ENCODE measurements around the gene PIAS1. TPM values are rescaled to one million over a fixed set of nuclear protein-coding genes. Genes with fewer than 3 reads are reported as not detected.

Gene PIAS1
- total and polyA plus RNA-seq, 9 of the 15 experiments (the other 6 are each of a cell fraction or from before 2014, with no cell fraction given): 18.0 to 59.1 (median 28.5) TPM

DNA sequence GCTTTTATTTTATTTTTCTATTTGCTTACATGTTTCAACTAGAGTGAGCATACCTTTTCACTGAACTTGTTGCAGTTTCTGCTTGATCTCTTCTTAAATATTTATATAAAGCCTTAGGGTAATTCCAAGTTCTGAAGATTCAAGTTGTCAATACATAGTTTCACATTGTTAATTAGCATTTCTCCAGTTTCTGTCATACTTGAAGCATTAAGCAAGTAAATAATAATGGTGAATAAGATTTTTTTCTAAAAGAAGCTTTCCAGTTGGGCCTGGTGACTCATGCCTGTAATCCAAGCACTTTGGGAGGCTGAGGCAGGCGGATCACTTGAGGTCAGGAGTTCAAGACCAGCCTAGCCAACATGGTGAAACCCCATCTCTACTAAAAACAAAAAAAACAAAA, 97.2 kb downstream of the PIAS1 start:
- Histone ChIP-seq H3K36me3 (ENCODE audit: control insufficient read depth, insufficient read depth, low read length) (peaks cover 47% of the 10 kb centered on the region), H3K27ac (ENCODE audit: extremely low read depth, low read depth, low read length) (no peak overlapping the region), H3K4me1 (replicated peaks in 1 of 2; ENCODE audit: control insufficient read depth in 2 of 2, insufficient read depth in 2 of 2, low read length in 2 of 2) (no peaks in the 10 kb centered on the region), H3K9ac (ENCODE audit: insufficient read depth in 1 of 2, low read depth in 2 of 2, low read length in 2 of 2) (no peak overlapping the region), H3K27me3 (ENCODE audit: control insufficient read depth in 2 of 2, insufficient read depth in 2 of 2, low read length in 2 of 2) (no peaks in the 10 kb centered on the region), H3K4me3 (no peak overlapping the region), H2AFZ (ENCODE audit: low read depth, low read length) (no peak overlapping the region), H3K79me2 (ENCODE audit: control insufficient read depth, insufficient read depth, low read length) (no peaks in the 10 kb centered on the region), H3K9me3 (replicated peaks; ENCODE audit: control insufficient read depth, insufficient read depth, low read depth, low read length) (no peaks in the 10 kb centered on the region), H3K9me1 (ENCODE audit: control insufficient read depth, insufficient read depth, low read length) (no peaks in the 10 kb centered on the region), H4K20me1 (replicated peaks; ENCODE audit: control insufficient read depth, insufficient read depth, low read length) (no peaks in the 10 kb centered on the region), H3K4me2 (ENCODE audit: insufficient read depth, low read length) (no peak overlapping the region)
- POLR2A ChIA-PET: interaction anchor here (0.6 kb wide), 1 partner anchor 37 kb away, joined by 3 read pairs; no protein-coding TSS in a partner anchor
- TF ChIP-seq IRF1 (CRISPR knock-in tag; IDR thresholded peaks at IDR 0.05; ENCODE audit: borderline replicate concordance) (no peak), SMC3 (conservative IDR thresholded peaks at IDR 0.05; ENCODE audit: insufficient read depth, low read depth, low read length) (no peak), ZNF584 (CRISPR knock-in tag; IDR thresholded peaks at IDR 0.05; ENCODE audit: low read depth) (no peak), TSC22D4 (tag; IDR thresholded peaks at IDR 0.05) (no peak), TRIM24 (IDR thresholded peaks at IDR 0.05) (no peak), NEUROD1 (IDR thresholded peaks at IDR 0.05; ENCODE audit: borderline replicate concordance, low read depth, low read length, partially characterized antibody) (no peak)
- DNase-seq (ENCODE audit: extremely low read depth in 1 of 4, low spot score in 3 of 4) (no peak), FAIRE-seq (no peak), ATAC-seq (no peak)
- WGBS (ENCODE audit: insufficient coverage, low coverage, missing lambda C conversion rate): 67% methylated on average over 1 of the region's 1 CpG
- BruUV-seq (replicated peaks): no TSS peak
- CTCF ChIA-PET (ENCODE audit: low intra/inter-chr PET ratio): interaction anchor here (1.2 kb wide), 1 partner anchor 288 kb away, joined by 3 read pairs; no protein-coding TSS in a partner anchor
- in situ Hi-C loops (cut with MboI): no loop called here
- intact Hi-C loops (cut with micrococcal nuclease): loop anchor here (10.0 kb wide), 1 partner anchor 96 kb away; the partner anchor contains the start of gene PIAS1

Measured in K562 (cell line).